HEK293T (cell line): ENCODE measurements around the gene TAF1C.

Experiments used
- ELF4 ChIP-seq: fragments of 450-650 bp; IDR thresholded peaks from 2 replicates; pipeline ENCODE4 v1.6.1; 2017; ENCODE audit warnings: antibody characterized with exemption
- FOXA1 ChIP-seq: fragments of 450-650 bp; IDR thresholded peaks from 2 replicates; pipeline ENCODE4 v1.6.1; 2016; ENCODE audit warnings: mild to moderate bottlenecking
- SP1 ChIP-seq: fragments of 450-650 bp; IDR thresholded peaks from 2 replicates; pipeline ENCODE4 v1.6.1; 2017
- ZNF384 ChIP-seq: fragments of 450-650 bp; IDR thresholded peaks from 2 replicates; pipeline ENCODE4 v1.6.1; 2016

- no peak for TF ChIP-seq FOXA1
- no peak for TF ChIP-seq SP1
- TF ChIP-seq ELF4: no peak
- no peak for TF ChIP-seq ZNF384
Observed at GRCh38 chr16:84161801-84162200, 25.1 kb downstream of the TAF1C start.
